Natural killer cell (primary cell): Measurements from ENCODE around the gene FOXP1. TPM values are rescaled to one million over a fixed set of nuclear protein-coding genes. Genes with fewer than 3 reads are reported as not detected.

Experiments used
- ATAC-seq, 3 donors: fragments of 150-1000 bp in 2 of 3; fragments of 200-7000 bp in 1 of 3; cut with Tn5 transposase; 1 replicate in 1 of 3; 2 replicates in 2 of 3; pipeline ENCODE4 v1.10.0; 2021; ENCODE audit warnings: mild to moderate bottlenecking in 2 of 3, moderate library complexity in 2 of 3
- DNase-seq, 2 donors: peaks; one replicate each; pipeline versions ENCODE4 v3.0.0 to v3.0.0-alpha.2; 2013 to 2021; ENCODE audit warnings: mixed read lengths in 1 of 2
- H3K27ac ChIP-seq: one replicate; pipeline ENCODE4 v1.5.1; 2013; ENCODE audit warnings: mild to moderate bottlenecking, low read length
- H3K27me3 ChIP-seq: one replicate; pipeline ENCODE4 v1.6.1; 2013; ENCODE audit warnings: low read length; ENCODE audit not compliant: control insufficient read depth, insufficient read depth
- H3K36me3 ChIP-seq: one replicate; pipeline ENCODE4 v1.6.1; 2013; ENCODE audit warnings: low read length; ENCODE audit not compliant: control insufficient read depth, insufficient read depth
- H3K4me1 ChIP-seq: one replicate; pipeline ENCODE4 v1.6.1; 2013; ENCODE audit warnings: low read length; ENCODE audit not compliant: control insufficient read depth, insufficient read depth
- H3K4me3 ChIP-seq: one replicate; pipeline ENCODE4 v1.5.1; 2013; ENCODE audit warnings: low read length
- H3K9me3 ChIP-seq: one replicate; pipeline ENCODE4 v1.6.1; 2013; ENCODE audit warnings: low read length; ENCODE audit not compliant: control insufficient read depth, insufficient read depth
- H3K27ac Mint-ChIP-seq, 2 donors: one replicate each; pipeline ENCODE4 v1.8.0; 2022; ENCODE audit warnings: mild to moderate bottlenecking in 2 of 2, mixed read lengths in 2 of 2, moderate library complexity in 1 of 2
- H3K27me3 Mint-ChIP-seq, 2 donors: one replicate each; pipeline ENCODE4 v1.8.0; 2022; ENCODE audit warnings: low read depth in 2 of 2, mixed read lengths in 2 of 2
- H3K36me3 Mint-ChIP-seq: one replicate; pipeline ENCODE4 v1.8.0; 2022; ENCODE audit warnings: mixed read lengths
- H3K4me1 Mint-ChIP-seq, 2 donors: one replicate each; pipeline ENCODE4 v1.8.0; 2022; ENCODE audit warnings: mixed read lengths in 2 of 2
- H3K4me3 Mint-ChIP-seq: one replicate; pipeline ENCODE4 v1.8.0; 2022; ENCODE audit warnings: mild to moderate bottlenecking, moderate library complexity, mixed read lengths
- H3K9me3 Mint-ChIP-seq, 2 donors: one replicate each; pipeline ENCODE4 v1.8.0; 2022; ENCODE audit warnings: mixed read lengths in 2 of 2
- WGBS: methylation state at CpG from one replicate; pipeline ENCODE4 v1.1.7; 2013; ENCODE audit warnings: missing lambda C conversion rate; ENCODE audit not compliant: insufficient coverage; 5-methylcytosine and 5-hydroxymethylcytosine counted together
- intact Hi-C: fragments of 100-400 bp; cut with micrococcal nuclease; formaldehyde crosslinking; loops from one replicate; pipeline ENCODE4 v1.14.2; 2022
- total RNA-seq, 4 donors: library from RNA; stranded (reverse); fragments of 120-200 nt in 1 of 4; gene quantifications; one replicate each; pipeline versions ENCODE4 v1.2.3 to v1.2.4, GENCODE V29; 2013 to 2022
- TF ChIP-seq, protein P1 (sequence below): fragments of 200-600 bp; IDR thresholded peaks from one replicate; pipeline ENCODE4 v1.8.0; 2022; ENCODE audit warnings: antibody characterized with exemption

Gene FOXP1
- total RNA-seq, 3 donors from 2014 or later (not counting 1 experiment from before 2014, with no cell fraction given), result 166 to 185 (median 166) TPM

DNA sequence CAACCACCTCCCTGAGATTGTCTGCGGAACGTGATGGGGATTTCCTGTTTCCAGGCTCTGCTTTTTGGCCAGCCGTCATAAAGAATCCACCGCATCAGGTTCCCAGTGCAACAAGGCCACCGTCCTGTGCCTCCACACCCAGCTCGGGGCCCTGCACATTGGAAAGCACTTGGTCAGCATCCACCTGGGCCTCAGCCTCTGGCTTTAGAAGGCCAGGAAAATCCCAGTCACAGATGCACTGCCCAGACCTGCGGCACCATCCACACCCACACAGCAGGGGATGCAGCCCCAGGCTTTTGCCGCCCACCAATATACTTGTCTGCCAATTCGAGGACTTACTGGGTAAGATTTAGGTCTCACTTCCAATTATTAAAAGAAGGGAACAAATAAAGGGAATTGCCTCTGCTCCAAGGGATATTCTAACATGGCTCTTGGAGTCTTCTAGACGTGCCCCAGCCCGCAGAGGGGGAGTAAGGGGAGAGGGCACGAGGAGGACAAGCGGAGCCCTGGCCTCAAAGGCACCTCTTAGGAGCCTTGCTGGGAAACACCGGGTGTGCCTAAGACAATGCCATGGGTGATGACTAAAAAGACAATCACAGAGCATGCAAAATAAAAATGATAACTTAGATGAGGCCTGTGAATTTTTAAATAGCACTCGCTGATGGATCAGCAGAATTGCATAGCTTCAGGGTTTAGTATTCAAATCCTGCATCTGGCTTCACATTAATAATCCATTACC lies 169.2 kb downstream of the FOXP1 start:
- no peaks in the 10 kb centered on the region for H3K27me3 ChIP-seq
- Mint-ChIP-seq H3K9me3 (no peaks in the 10 kb centered on the region), H3K27ac (peak overlapping the region; percentile 88 to 93), H3K4me1 (peaks cover 40 to 44% of the 10 kb centered on the region in 2 donors), H3K27me3 (no peaks in the 10 kb centered on the region), H3K4me3 (no peak overlapping the region), H3K36me3 (no peaks in the 10 kb centered on the region)
- H3K4me3 ChIP-seq, result no peak overlapping the region
- no peaks in the 10 kb centered on the region for H3K36me3 ChIP-seq
- intact Hi-C loops, result no loop called here
- TF ChIP-seq, protein P1, sequence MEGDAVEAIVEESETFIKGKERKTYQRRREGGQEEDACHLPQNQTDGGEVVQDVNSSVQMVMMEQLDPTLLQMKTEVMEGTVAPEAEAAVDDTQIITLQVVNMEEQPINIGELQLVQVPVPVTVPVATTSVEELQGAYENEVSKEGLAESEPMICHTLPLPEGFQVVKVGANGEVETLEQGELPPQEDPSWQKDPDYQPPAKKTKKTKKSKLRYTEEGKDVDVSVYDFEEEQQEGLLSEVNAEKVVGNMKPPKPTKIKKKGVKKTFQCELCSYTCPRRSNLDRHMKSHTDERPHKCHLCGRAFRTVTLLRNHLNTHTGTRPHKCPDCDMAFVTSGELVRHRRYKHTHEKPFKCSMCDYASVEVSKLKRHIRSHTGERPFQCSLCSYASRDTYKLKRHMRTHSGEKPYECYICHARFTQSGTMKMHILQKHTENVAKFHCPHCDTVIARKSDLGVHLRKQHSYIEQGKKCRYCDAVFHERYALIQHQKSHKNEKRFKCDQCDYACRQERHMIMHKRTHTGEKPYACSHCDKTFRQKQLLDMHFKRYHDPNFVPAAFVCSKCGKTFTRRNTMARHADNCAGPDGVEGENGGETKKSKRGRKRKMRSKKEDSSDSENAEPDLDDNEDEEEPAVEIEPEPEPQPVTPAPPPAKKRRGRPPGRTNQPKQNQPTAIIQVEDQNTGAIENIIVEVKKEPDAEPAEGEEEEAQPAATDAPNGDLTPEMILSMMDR, result no peak
- DNase-seq, result no peak
- H3K4me1 ChIP-seq, result peaks cover 12% of the 10 kb centered on the region
- H3K9me3 ChIP-seq, result no peaks in the 10 kb centered on the region
- H3K27ac ChIP-seq, result no peak overlapping the region
- ATAC-seq, result no peak
- 96% methylated on average over 15 of the region's 15 CpGs for WGBS

DNA sequence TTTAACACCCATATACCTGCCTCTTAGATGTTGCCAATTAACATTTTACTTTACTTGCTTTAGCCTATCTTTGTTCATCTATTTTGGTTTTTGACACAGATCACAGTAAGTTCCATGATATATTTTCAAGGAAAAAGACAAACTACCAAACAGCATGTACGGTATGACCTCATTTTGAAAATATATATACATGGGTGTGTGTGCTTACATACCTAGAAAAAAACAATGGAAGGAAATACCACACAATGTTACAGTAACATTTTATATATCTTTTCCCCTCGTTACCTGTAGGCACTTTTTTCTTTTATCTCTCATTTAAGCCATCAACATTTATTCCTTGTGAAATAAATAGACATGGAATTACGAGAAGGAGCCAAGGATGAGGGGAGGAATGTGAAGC lies 170.0 kb downstream of the FOXP1 start:
- ATAC-seq (no peak), DNase-seq (no peak)
- Histone ChIP-seq H3K4me1 (peaks cover 12% of the 10 kb centered on the region), H3K27ac (no peak overlapping the region), H3K9me3 (no peaks in the 10 kb centered on the region), H3K36me3 (no peaks in the 10 kb centered on the region), H3K4me3 (no peak overlapping the region), H3K27me3 (no peaks in the 10 kb centered on the region)
- Mint-ChIP-seq H3K27ac (peak overlapping the region in 1 of 2 donors; percentile 56), H3K36me3 (no peaks in the 10 kb centered on the region), H3K4me3 (no peak overlapping the region), H3K9me3 (no peaks in the 10 kb centered on the region), H3K27me3 (no peaks in the 10 kb centered on the region), H3K4me1 (peaks cover 40 to 44% of the 10 kb centered on the region in 2 donors)
- TF ChIP-seq, protein P1, result no peak
- intact Hi-C loops, result no loop called here
- no CpG with 5 or more reads among the region's 3 CpGs for WGBS

DNA sequence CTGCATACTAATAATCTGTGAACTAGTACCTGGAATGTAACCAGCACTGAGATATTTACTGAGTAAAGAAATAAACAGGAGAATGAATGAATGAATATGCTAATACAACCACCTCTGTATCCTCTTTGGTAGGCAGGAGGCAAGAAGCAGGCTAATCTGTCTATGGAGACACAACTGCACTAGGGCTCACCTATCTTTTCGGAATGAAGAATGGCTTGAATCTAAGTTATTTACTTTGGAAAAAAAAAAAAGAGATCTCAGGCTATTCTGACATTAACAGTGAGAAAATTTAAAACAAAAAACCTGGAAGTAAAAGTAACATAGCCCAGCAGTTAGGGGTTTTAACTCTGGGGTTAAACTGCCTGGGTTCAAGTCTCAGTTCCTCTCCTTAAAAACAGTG lies 174.2 kb downstream of the FOXP1 start:
- no peak overlapping the region for H3K4me3 ChIP-seq
- TF ChIP-seq, protein P1, result no peak
- H3K9me3 Mint-ChIP-seq, result no peaks in the 10 kb centered on the region
- WGBS, result 90% methylated on average over 1 of the region's 1 CpG
- ATAC-seq, result no peak
- intact Hi-C loops, result no loop called here
- no peak overlapping the region for H3K27ac ChIP-seq
- H3K9me3 ChIP-seq, result no peaks in the 10 kb centered on the region
- H3K27me3 ChIP-seq, result no peaks in the 10 kb centered on the region
- no peaks in the 10 kb centered on the region for H3K36me3 Mint-ChIP-seq
- H3K4me3 Mint-ChIP-seq, result no peak overlapping the region
- H3K27me3 Mint-ChIP-seq, result no peaks in the 10 kb centered on the region
- H3K27ac Mint-ChIP-seq, result peak overlapping the region in 1 of 2 donors; percentile 7
- no peak for DNase-seq
- H3K4me1 Mint-ChIP-seq, result peaks cover 2 to 7% of the 10 kb centered on the region in 2 donors
- H3K36me3 ChIP-seq, result no peaks in the 10 kb centered on the region
- H3K4me1 ChIP-seq, result no peaks in the 10 kb centered on the region

DNA sequence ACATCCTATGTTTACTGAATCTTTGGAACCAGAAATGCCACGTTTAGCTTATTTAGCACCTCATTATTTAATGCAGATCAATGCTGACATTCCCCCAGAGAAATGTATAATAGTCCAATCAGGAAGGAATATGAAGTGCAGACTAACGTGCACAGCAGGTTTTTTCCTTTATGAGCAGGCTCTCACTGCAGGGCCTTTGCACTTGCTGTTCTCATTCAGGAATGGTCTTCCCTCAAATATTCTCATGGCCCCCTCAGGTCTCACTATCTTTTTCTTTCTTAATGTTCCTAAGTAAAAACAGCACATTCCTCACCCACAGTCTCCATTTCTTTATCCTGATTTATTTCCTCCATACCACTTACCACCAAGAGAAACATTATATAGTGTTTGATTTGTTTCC lies 174.6 kb downstream of the FOXP1 start:
- Histone ChIP-seq H3K27ac (no peak overlapping the region), H3K4me3 (no peak overlapping the region), H3K4me1 (no peaks in the 10 kb centered on the region), H3K27me3 (no peaks in the 10 kb centered on the region), H3K36me3 (no peaks in the 10 kb centered on the region), H3K9me3 (no peaks in the 10 kb centered on the region)
- no peak overlapping the region for H3K4me3 Mint-ChIP-seq
- H3K36me3 Mint-ChIP-seq, result no peaks in the 10 kb centered on the region
- ATAC-seq (no peak), DNase-seq (no peak)
- peak overlapping the region in 1 of 2 donors; percentile 7 for H3K27ac Mint-ChIP-seq
- TF ChIP-seq, protein P1, result no peak
- intact Hi-C loops, result no loop called here
- peaks cover 0 to 5% of the 10 kb centered on the region in 2 donors for H3K4me1 Mint-ChIP-seq
- H3K27me3 Mint-ChIP-seq, result no peaks in the 10 kb centered on the region
- no peaks in the 10 kb centered on the region for H3K9me3 Mint-ChIP-seq
- WGBS, result 94% methylated on average over 2 of the region's 2 CpGs
